Stomach smooth muscle (tissue), 2 donors: ENCODE data around the gene C19orf81.

ENCODE experiments used
- H3K27ac ChIP-seq: one replicate; pipeline ENCODE4 v1.7.0; 2013; ENCODE audit warnings: mild to moderate bottlenecking, low read length, inconsistent platforms
- H3K27me3 ChIP-seq, 2 donors: one replicate each; pipeline ENCODE4 v1.7.0; 2013; ENCODE audit warnings: low read length in 2 of 2; ENCODE audit not compliant: insufficient read depth in 2 of 2, control insufficient read depth in 1 of 2
- H3K36me3 ChIP-seq, 2 donors: one replicate each; pipeline ENCODE4 v1.7.0; 2013; ENCODE audit warnings: low read length in 2 of 2; ENCODE audit not compliant: control insufficient read depth in 2 of 2, insufficient read depth in 2 of 2
- H3K4me1 ChIP-seq: one replicate; pipeline ENCODE4 v1.7.0; 2013; ENCODE audit warnings: low read length; ENCODE audit not compliant: control insufficient read depth, insufficient read depth
- H3K4me3 ChIP-seq, 2 donors: one replicate each; pipeline ENCODE4 v1.7.0; 2013; ENCODE audit warnings: low read length in 2 of 2
- H3K9ac ChIP-seq, 2 donors: one replicate each; pipeline ENCODE4 v1.7.0; 2013; ENCODE audit warnings: low read length in 2 of 2, mild to moderate bottlenecking in 1 of 2
- H3K9me3 ChIP-seq, 2 donors: one replicate each; pipeline ENCODE4 v1.7.0; 2013; ENCODE audit warnings: low read length in 2 of 2; ENCODE audit not compliant: control insufficient read depth in 2 of 2
- donor health status: healthy.
- donor health status: Pancreatic carcinoma.

Gene C19orf81

DNA sequence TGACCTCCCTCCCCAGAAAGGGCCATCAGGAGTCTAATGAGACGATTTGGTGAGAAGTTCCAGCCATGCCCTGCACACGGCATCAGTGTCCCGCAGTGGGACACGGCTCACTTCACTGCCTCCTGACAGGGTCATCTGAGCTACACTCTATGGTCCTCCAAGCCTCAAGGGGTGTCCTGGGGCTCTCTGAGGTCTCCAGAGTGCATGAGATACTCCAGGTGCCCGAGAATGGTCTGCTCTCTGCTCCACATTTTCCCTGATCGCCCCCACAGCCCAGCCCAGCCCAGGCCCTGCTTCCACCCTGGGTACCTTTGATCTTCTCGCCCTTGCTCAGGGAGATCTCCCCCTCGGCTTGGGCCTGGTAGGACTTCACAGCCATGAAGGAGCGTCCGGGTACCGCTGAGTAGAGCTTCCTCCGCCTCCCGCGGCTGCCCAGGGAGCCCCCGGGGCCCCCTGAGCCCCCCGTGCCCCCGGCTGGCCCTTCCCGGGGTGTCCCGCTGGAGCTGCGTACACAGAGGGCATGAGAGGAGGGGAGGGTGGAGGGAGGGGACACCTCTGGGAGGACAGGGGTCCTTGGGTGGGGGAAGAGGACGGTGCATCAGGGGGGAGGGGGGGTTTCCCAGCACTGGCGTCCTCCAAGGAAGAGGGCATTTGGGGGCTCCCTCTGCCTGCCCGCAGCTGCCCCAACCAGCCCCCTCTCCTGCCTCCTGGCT is 53.1 kb downstream of the C19orf81 start:
- Histone ChIP-seq H3K36me3 (no peaks in the 10 kb centered on the region), H3K27me3 (peaks cover 18 to 28% of the 10 kb centered on the region in 2 donors), H3K27ac (no peak overlapping the region), H3K9ac (no peak overlapping the region), H3K4me3 (no peak overlapping the region), H3K9me3 (peaks cover 0 to 2% of the 10 kb centered on the region in 2 donors), H3K4me1 (no peaks in the 10 kb centered on the region)

- no peak overlapping the region for H3K4me3 ChIP-seq
- H3K4me1 ChIP-seq = no peaks in the 10 kb centered on the region
- H3K27me3 ChIP-seq = peaks cover 18 to 26% of the 10 kb centered on the region in 2 donors
- no peak overlapping the region for H3K9ac ChIP-seq
- H3K9me3 ChIP-seq = peaks cover 0 to 2% of the 10 kb centered on the region in 2 donors
- H3K36me3 ChIP-seq = no peaks in the 10 kb centered on the region
- no peak overlapping the region for H3K27ac ChIP-seq
Observed at GRCh38 chr19:50702871-50703829, 53.9 kb downstream of the C19orf81 start.

DNA sequence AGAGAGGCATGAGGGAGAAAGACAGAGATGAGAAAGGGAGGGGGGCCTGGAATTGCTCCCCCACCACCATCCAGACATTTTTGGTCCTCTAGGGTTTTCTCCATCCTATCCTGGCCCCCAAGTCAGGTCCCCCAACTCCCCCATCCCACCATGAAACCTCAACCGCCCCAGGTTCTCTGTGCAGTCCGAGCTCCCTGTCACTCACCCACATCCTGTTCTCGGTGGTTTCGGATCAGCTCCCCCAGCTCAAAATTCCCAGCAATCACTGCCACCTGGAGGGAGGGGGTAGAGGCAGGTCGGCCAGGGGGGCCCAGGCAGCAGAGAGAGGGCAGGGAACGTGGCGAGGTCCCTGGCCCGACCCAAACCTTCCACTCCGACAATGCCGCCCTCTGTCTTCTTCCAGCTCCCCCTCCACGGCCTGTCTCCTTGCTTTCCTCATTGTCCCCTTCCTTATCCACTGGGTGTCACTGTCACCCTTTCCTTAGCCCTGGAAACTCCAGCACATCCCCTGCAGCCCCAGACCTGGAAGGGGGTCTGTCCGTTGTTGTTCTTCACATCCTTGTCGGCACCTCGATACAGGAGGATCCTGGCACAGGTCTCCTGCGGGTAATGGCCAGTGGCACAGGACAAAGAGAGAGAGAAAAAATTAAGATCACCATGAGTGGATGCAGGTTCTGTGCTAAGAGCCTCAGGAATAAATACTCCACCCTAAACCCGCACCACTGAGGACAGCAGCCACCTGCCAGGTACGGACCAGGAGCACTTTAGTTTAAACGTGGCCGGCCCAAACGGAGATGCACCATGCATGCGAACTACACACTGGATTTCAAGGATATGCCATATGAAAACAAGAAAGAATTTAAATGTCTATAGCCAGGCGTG is 54.9 kb downstream of the C19orf81 start:
- H3K27me3 ChIP-seq = peaks cover 18 to 22% of the 10 kb centered on the region in 2 donors
- H3K4me1 ChIP-seq = no peaks in the 10 kb centered on the region
- H3K36me3 ChIP-seq = no peaks in the 10 kb centered on the region
- H3K9ac ChIP-seq = no peak overlapping the region
- H3K4me3 ChIP-seq = no peak overlapping the region
- no peak overlapping the region for H3K27ac ChIP-seq
- H3K9me3 ChIP-seq = no peaks in the 10 kb centered on the region

DNA sequence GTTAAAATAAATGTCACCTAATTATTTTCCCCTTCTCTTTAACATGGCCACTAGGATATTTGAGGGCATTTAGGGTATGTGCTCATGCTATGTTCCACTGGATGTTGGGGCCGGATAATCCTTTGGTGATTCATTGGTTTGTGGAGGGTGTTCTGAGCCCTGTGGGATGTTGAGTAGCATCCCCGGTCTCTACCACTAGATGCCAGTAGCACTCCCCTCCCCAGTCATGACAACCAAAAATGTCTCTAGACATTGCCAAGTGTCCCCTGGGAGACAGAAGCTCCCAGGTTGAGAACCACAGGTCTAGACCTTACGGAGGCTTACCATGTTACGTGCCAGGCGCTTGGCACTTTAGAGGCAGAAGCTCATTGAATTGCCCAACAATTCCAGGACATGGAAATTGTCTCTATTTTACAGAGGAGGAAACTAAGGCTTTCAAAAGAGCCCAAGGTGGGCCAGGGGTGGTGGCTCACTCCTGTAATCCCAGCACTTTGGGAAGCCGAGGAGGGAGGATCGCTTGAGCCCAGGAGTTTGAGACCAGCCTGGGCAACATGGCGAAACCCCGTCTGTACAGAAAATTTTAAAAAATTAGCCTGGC is 56.3 kb downstream of the C19orf81 start:
- Histone ChIP-seq H3K27me3 (peaks cover 15 to 19% of the 10 kb centered on the region in 2 donors), H3K4me1 (no peaks in the 10 kb centered on the region), H3K9me3 (no peaks in the 10 kb centered on the region), H3K4me3 (no peak overlapping the region), H3K9ac (no peak overlapping the region), H3K27ac (no peak overlapping the region), H3K36me3 (no peaks in the 10 kb centered on the region)

- H3K36me3 ChIP-seq = no peaks in the 10 kb centered on the region
- no peak overlapping the region for H3K9ac ChIP-seq
- peaks cover 15 to 16% of the 10 kb centered on the region in 2 donors for H3K27me3 ChIP-seq
Observed at GRCh38 chr19:50706387-50706786, 57.1 kb downstream of the C19orf81 start.

DNA sequence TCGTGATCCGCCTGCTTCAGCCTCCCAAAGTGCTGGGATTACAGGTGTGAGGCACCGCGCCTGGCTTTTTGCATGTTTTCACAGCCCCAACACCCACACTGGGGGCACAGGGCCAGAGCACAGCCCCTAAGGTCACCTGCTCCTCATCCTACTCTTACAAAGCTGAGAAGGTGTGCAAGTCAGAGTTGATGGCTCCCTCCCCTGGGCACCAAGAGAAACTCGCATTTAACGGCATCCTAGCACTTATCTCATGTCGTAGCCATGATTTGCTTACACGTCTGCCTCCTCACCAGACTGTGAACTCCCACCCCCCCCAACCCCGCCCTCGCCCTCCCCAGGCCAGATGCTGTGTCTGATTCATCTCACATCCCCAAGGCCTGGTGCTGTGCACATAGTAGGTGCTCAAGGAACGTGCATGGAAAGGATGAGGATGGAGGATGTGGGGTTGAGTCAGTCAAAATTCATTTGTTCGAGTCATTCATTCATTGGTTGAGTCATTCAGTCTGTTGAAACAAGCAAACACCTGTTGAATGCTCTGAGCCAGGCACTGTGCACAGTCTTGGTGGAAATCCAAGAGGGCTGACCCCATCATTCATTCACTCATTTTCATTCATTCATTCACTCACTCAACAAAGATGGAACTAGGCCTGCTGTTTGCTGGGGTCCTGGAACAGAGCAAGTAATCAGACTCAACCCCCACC is 59.1 kb downstream of the C19orf81 start:
- Histone ChIP-seq H3K9me3 (no peaks in the 10 kb centered on the region), H3K4me1 (no peaks in the 10 kb centered on the region), H3K4me3 (no peak overlapping the region), H3K27ac (no peak overlapping the region), H3K36me3 (no peaks in the 10 kb centered on the region), H3K9ac (no peak overlapping the region), H3K27me3 (peaks cover 7 to 15% of the 10 kb centered on the region in 2 donors)

More at GRCh38 chr19:50706387-50706786, 57.1 kb downstream of the C19orf81 start:
- no peaks in the 10 kb centered on the region for H3K9me3 ChIP-seq
- no peak overlapping the region for H3K4me3 ChIP-seq
- H3K4me1 ChIP-seq = no peaks in the 10 kb centered on the region
- no peak overlapping the region for H3K27ac ChIP-seq
